Lower leg skin (tissue), 4 donors: ENCODE results near the gene USP28. TPM values are rescaled to one million over a fixed set of nuclear protein-coding genes. Genes with fewer than 3 reads are reported as not detected.
"Not testable (repeated sequence)": the region's sequence is repeated elsewhere in the genome, so short reads cannot be mapped to it uniquely, and the experiment has no call there.

Source experiments
- DNase-seq, 2 donors: peaks; one replicate each; pipeline ENCODE4 v3.0.0-alpha.2; 2019; ENCODE audit warnings: low spot score in 2 of 2
- H3K4me3 ChIP-seq: fragments of 200-600 bp; sonication (generic); 2 replicates; pipeline ENCODE4 v1.5.1; 2017; ENCODE audit warnings: mild to moderate bottlenecking, low read depth; ENCODE audit not compliant: poor library complexity, severe bottlenecking
- POLR2A ChIP-seq, 2 donors: fragments of 450-650 bp; IDR thresholded peaks; one replicate each; pipeline ENCODE4 v1.6.1; 2016 to 2017; ENCODE audit warnings: antibody characterized with exemption in 2 of 2, mild to moderate bottlenecking in 1 of 2, moderate library complexity in 1 of 2
- WGBS, 2 donors: methylation state at CpG; one replicate each; pipeline ENCODE4 v1.1.5; 2018; 5-methylcytosine and 5-hydroxymethylcytosine counted together
- intact Hi-C: fragments of 100-400 bp; cut with DNase I; formaldehyde crosslinking; loops from one replicate; pipeline ENCODE4 v1.15.0; 2023; ENCODE audit warnings: low total_unique reads
- total RNA-seq, 4 donors: library from RNA; depleted of rRNA; stranded (reverse); fragments of >200 nt; gene quantifications; one replicate each; pipeline ENCODE4 v1.1.0, GENCODE V29; 2016
- TF ChIP-seq, protein P1 (sequence below), 3 donors: fragments of 450-650 bp; IDR thresholded peaks; one replicate each; pipeline ENCODE4 v1.5.1; 2016; ENCODE audit warnings: antibody characterized with exemption in 3 of 3, mild to moderate bottlenecking in 3 of 3, moderate library complexity in 2 of 3

USP28 gene
- total RNA-seq, 4 donors from 2014 or later, result 13.0 to 26.8 (median 16.4) TPM

DNA sequence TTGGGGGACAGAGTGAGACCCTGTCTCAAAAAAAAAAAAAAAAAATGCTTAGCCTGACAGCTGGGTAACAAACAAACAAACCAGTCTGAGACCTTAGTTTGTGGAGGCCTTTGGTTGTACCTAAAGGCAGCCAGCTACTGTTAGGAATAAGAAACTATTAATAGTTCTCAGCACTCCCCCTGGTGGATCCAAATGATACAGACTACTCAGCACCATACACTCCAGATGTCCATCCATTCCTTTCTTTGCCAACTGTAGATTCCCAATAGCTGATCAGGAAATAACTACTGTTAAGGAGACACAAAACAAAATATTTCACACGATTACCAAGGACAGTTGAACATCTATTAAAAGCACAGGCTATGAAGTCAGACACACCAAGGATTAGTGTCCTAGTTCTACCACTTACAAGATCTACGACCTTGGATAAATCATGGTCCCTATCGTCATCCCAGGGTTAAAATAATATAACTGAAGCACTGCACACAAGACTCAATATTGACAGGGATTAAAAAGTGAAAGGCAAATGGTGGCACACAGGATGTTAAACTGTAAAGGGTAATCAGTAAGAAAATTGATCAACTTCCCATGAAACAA lies 78.6 kb downstream of the USP28 start:
- DNase-seq, result no peak
- H3K4me3 ChIP-seq, result no peak overlapping the region
- WGBS, 2 donors, result 67 to 71% methylated on average over 3 of the region's 3 CpGs
- TF ChIP-seq POLR2A (IDR thresholded peaks at IDR 0.05), result no peak
- TF ChIP-seq, protein P1, sequence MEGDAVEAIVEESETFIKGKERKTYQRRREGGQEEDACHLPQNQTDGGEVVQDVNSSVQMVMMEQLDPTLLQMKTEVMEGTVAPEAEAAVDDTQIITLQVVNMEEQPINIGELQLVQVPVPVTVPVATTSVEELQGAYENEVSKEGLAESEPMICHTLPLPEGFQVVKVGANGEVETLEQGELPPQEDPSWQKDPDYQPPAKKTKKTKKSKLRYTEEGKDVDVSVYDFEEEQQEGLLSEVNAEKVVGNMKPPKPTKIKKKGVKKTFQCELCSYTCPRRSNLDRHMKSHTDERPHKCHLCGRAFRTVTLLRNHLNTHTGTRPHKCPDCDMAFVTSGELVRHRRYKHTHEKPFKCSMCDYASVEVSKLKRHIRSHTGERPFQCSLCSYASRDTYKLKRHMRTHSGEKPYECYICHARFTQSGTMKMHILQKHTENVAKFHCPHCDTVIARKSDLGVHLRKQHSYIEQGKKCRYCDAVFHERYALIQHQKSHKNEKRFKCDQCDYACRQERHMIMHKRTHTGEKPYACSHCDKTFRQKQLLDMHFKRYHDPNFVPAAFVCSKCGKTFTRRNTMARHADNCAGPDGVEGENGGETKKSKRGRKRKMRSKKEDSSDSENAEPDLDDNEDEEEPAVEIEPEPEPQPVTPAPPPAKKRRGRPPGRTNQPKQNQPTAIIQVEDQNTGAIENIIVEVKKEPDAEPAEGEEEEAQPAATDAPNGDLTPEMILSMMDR (IDR thresholded peaks at IDR 0.05), result no peak
- intact Hi-C loops, result loop anchor here (10.0 kb wide), 1 partner anchor 492 kb away; no protein-coding TSS in a partner anchor

DNA sequence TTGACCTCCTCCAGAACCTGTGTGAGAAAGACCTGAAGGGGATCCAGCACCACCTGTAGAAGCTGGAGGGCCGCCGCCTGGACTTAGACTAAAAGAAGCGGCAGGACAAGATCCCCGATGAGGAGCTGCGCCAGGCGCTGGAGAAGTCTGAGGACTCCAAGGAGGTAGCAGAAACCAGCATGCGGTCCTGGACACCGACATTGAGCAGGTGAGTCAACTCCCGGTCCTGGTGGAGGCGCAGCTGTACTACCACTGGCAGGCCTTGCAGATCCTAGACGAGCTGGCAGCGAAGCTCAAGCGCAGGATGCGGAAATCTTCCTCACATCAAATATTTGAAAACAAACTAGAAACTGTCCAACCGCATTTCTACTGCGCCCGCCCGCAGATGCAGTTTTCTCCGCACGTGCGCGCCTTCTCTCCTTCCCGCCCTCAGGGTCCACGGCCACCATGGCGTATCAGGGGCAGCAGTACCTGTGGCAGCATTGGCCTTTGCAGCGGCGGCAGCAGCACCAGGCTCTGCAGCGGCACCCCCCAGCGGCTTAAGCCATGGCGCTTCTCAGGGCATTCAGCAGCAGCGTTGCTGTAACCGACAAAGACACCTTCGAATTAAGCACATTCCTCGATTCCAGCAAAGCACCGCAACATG lies 85.6 kb downstream of the USP28 start:
- DNase-seq, result peak in 1 of 2 donors; percentile 78
- no peak overlapping the region for H3K4me3 ChIP-seq
- WGBS, 2 donors, result 82 to 95% methylated on average over 31 to 32 of the region's 35 CpGs
- no peak for TF ChIP-seq POLR2A (IDR thresholded peaks at IDR 0.05)
- TF ChIP-seq, protein P1 (IDR thresholded peaks at IDR 0.05), result no peak
- intact Hi-C loops, result loop anchor here (10.0 kb wide), 1 partner anchor 485 kb away; no protein-coding TSS in a partner anchor

DNA sequence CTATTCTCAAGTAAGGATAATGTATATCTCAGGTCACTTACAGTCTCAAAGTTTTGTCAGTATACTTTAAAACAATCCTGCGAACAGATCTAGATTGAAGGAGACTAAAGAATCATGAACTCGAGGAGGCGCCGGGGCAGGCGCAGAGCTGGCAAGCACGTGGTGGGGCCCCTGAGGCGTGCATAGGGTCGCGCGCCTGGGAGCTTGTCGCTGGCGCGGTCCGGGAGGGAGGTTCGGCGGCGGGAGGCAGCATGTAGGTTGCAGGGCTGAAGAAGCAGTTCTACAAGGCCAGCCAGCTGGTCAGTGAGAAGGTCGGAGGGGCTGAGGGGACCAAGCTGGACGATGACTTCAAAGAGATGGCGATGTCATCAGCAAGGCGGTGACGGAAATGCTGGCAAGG lies 86.4 kb downstream of the USP28 start:
- H3K4me3 ChIP-seq, intact Hi-C loops: not testable (repeated sequence)
- 84 to 92% methylated on average over 22 of the region's 22 CpGs for WGBS, 2 donors
- DNase-seq, result peak in 1 of 2 donors; percentile 72

DNA sequence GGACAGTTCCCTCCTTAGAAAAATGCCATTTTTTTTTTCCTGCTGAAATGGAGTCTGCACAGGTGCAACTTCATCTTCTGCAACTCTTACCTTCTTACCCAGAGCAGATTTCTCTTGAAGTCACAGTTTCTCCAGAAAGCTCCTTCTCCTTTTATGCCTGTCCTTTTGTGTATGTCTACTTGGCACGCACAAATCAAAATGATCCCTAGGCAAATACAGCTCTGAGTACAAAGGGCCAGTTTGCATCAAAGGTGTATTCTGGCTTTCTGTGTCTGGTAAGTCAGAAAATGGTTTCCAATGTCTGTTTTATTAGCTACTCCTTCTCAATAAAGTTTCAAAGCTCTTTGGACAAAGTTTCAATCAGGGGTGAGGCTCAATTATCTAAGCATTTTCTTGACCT lies 93.2 kb downstream of the USP28 start:
- intact Hi-C loops, result no loop called here
- TF ChIP-seq, protein P1 (IDR thresholded peaks at IDR 0.05), result no peak
- TF ChIP-seq POLR2A (IDR thresholded peaks at IDR 0.05), result no peak
- DNase-seq, result no peak
- WGBS, 2 donors, result 63 to 84% methylated on average over 1 of the region's 1 CpG
- no peak overlapping the region for H3K4me3 ChIP-seq

DNA sequence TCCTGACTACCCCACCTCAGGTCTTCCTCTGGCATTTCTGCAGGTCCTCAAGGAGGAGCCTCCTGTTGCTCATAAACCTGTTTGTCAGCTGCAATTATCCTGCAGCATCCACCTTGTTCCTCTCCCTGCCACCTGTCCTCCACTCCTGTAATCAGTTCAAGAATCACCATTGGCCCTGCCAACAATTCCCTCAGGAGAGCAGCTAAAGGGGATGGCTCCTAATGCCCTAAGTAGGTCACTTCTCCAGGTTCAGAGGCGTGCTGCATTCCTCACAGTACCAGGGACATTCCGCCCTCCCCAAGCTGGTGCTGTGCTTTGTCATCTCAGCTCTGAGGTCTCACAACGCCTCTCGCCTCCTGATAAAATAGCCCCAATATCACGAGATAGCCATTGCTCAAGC lies 93.7 kb downstream of the USP28 start:
- no peak for TF ChIP-seq POLR2A (IDR thresholded peaks at IDR 0.05)
- TF ChIP-seq, protein P1 (IDR thresholded peaks at IDR 0.05), result no peak
- no peak overlapping the region for H3K4me3 ChIP-seq
- intact Hi-C loops, result no loop called here
- DNase-seq, result no peak
- 64 to 75% methylated on average over 5 of the region's 5 CpGs for WGBS, 2 donors

DNA sequence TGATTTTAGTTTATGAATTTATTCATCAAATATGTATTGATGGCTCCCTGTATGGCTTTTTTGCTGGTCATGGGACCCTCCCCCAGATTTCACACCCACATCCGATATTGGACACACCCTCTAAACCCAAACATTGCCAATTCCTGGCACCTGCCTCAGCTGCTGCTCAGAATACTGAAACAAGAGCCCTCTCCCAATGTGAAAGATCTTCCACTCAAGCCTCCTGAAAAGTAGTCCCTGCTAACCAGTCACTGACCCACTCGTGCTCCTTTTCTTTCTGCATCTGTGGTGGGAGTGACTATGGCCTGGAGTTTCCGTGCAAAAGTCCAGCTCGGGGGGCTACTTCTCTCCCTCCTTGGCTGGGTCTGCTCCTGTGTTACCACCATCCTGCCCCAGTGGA lies 95.9 kb downstream of the USP28 start, which contains the start of gene CLDN25:
CLDN25 (plus strand) TSS at position 301 of the 400 bp plus-strand sequence; CDS start at position 301, 0 bp downstream.
- 77 to 79% methylated on average over 4 of the region's 4 CpGs for WGBS, 2 donors
- no peak for TF ChIP-seq POLR2A (IDR thresholded peaks at IDR 0.05)
- DNase-seq, result no peak
- intact Hi-C loops, result no loop called here
- H3K4me3 ChIP-seq, result no peak within 1 kb of the TSS
